Cardiac muscle cell (in vitro differentiated cells and primary cell): Measurements from ENCODE around the gene ARHGEF16. TPM values are rescaled to one million over a fixed set of nuclear protein-coding genes. Genes with fewer than 3 reads are reported as not detected.

Experiments
- DNase-seq, 2 donors: peaks; one replicate each; pipeline versions ENCODE4 v3.0.0 to v3.0.0-alpha.2; 2010 to 2017; ENCODE audit warnings: low read depth in 1 of 2, low spot score in 1 of 2
- H3K27ac ChIP-seq: fragments of 200-600 bp; sonication (generic); 2 replicates; pipeline ENCODE4 v1.5.1; 2016
- H3K27me3 ChIP-seq: fragments of 200-600 bp; sonication (generic); 2 replicates; pipeline ENCODE4 v1.6.0; 2016; ENCODE audit warnings: control low read depth
- H3K36me3 ChIP-seq: fragments of 200-600 bp; sonication (generic); 2 replicates; pipeline ENCODE4 v1.5.1; 2016; ENCODE audit warnings: control low read depth
- H3K4me1 ChIP-seq: fragments of 200-600 bp; sonication (generic); 2 replicates; pipeline ENCODE4 v1.8.1; 2017; ENCODE audit warnings: low read depth, mild to moderate bottlenecking, mixed run types
- H3K4me3 ChIP-seq: fragments of 200-600 bp; sonication (generic); 2 replicates; pipeline ENCODE4 v1.5.1; 2016; ENCODE audit warnings: mild to moderate bottlenecking
- H3K9me3 ChIP-seq: fragments of 200-600 bp; sonication (generic); 2 replicates; pipeline ENCODE4 v1.5.1; 2017; ENCODE audit warnings: low read depth, mild to moderate bottlenecking, control low read depth
- CTCF ChIP-seq: IDR thresholded peaks from 2 replicates; pipeline ENCODE4 v1.5.1; 2012; ENCODE audit warnings: low read depth, mild to moderate bottlenecking, low read length
- polyA plus RNA-seq: library from polyadenylated mRNA; unstranded; fragments of >200 nt; fragmentation: Nextera tagmentation; extraction: Ambion mirVana; gene quantifications from 2 replicates; pipeline ENCODE4 v1.2.1, GENCODE V29; 2016
- total RNA-seq: library from RNA; depleted of rRNA; stranded (reverse); fragments of >200 nt; gene quantifications from 2 replicates; pipeline ENCODE4 v1.2.3, GENCODE V29; 2016

The ARHGEF16 gene
- total and polyA plus RNA-seq, 2 experiments from 2014 or later, result 6.0 to 11.8 TPM

GRCh38 chr1:3429766-3430165 is 24.7 kb upstream of the ARHGEF16 start:
- H3K4me1 ChIP-seq, result no peaks in the 10 kb centered on the region
- H3K4me3 ChIP-seq, result no peak overlapping the region
- no peaks in the 10 kb centered on the region for H3K9me3 ChIP-seq
- H3K27me3 ChIP-seq, result no peaks in the 10 kb centered on the region
- no peak for TF ChIP-seq CTCF
- H3K27ac ChIP-seq, result no peak overlapping the region
- DNase-seq, result no peak
- peaks cover 15% of the 10 kb centered on the region for H3K36me3 ChIP-seq

DNA sequence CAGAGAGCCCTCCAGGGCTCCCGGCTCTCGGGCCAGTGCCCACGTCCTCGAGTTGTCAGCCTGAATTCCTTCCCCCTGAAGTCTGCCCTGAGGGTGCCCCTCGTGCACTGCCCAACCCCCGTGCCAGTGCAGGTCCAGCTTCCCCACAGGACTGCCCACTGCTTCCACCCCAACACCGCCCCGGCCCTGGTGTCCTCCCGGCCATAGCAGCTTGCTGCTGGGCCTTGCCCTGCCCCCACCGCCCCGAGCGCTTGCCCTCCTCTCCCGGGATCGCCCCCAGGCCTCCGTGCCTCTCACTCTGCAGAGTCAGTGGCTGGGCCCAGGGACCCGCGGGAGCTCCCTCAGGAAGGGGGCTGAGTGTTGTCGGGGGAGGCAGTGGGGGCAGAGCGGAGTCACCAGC is 24.1 kb upstream of the ARHGEF16 start:
- H3K4me1 ChIP-seq, result no peaks in the 10 kb centered on the region
- H3K4me3 ChIP-seq, result no peak overlapping the region
- no peak for DNase-seq
- TF ChIP-seq CTCF, result no peak
- H3K36me3 ChIP-seq, result peaks cover 15% of the 10 kb centered on the region
- H3K9me3 ChIP-seq, result no peaks in the 10 kb centered on the region
- no peak overlapping the region for H3K27ac ChIP-seq
- no peaks in the 10 kb centered on the region for H3K27me3 ChIP-seq

GRCh38 chr1:3430820-3431219 is 23.6 kb upstream of the ARHGEF16 start:
- H3K36me3 ChIP-seq, result peaks cover 15% of the 10 kb centered on the region
- no peak for DNase-seq
- H3K9me3 ChIP-seq, result no peaks in the 10 kb centered on the region
- H3K27ac ChIP-seq, result no peak overlapping the region
- TF ChIP-seq CTCF, result no peak
- no peaks in the 10 kb centered on the region for H3K4me1 ChIP-seq
- H3K4me3 ChIP-seq, result no peak overlapping the region
- no peaks in the 10 kb centered on the region for H3K27me3 ChIP-seq

- no peaks in the 10 kb centered on the region for H3K4me1 ChIP-seq
- no peak for DNase-seq
- no peak overlapping the region for H3K4me3 ChIP-seq
- H3K9me3 ChIP-seq, result no peaks in the 10 kb centered on the region
- peak; percentile 13 for TF ChIP-seq CTCF
- H3K27me3 ChIP-seq, result no peaks in the 10 kb centered on the region
- no peak overlapping the region for H3K27ac ChIP-seq
- peaks cover 12% of the 10 kb centered on the region for H3K36me3 ChIP-seq
These were observed 23.2 kb upstream of the ARHGEF16 start for GRCh38 chr1:3431266-3431665.

DNA sequence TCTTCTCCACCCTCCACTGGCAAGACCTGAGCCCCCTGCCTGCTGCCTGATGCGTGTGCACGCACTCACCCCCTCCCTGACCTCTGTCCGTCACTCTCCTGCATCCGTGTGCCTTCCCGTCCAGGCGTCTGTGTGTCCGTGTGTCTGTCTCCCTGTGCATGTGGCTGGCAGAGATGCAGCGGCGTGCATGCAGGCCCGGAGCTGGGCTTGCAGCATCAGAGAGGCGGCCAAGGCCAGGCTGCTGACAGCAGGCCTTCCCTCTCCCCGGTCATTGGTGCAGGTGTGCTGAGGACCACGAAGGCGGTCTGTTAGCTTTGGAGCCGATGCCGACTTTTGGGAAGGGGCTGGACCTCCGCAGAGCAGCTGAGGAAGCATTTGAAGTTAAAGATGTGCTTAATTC is 22.8 kb upstream of the ARHGEF16 start:
- Histone ChIP-seq H3K4me1 (no peaks in the 10 kb centered on the region), H3K4me3 (no peak overlapping the region), H3K9me3 (no peaks in the 10 kb centered on the region)

More for the DNA sequence above, 22.8 kb upstream of the ARHGEF16 start:
- Histone ChIP-seq H3K27me3 (no peaks in the 10 kb centered on the region), H3K27ac (no peak overlapping the region), H3K36me3 (peaks cover 8% of the 10 kb centered on the region)
- no peak for TF ChIP-seq CTCF
- DNase-seq, result no peak
